GM12875 (cell line): ENCODE results near the gene VPS45.
"Not testable (repeated sequence)": the region's sequence is repeated elsewhere in the genome, so short reads cannot be mapped to it uniquely, and the experiment has no call there.

Source experiments
- H3K4me3 ChIP-seq: one replicate; pipeline ENCODE4 v1.5.1; 2011; ENCODE audit warnings: low read depth, low read length, control low read depth
- CTCF ChIP-seq: IDR thresholded peaks from 2 replicates; pipeline ENCODE4 v1.5.1; 2011; ENCODE audit warnings: low read depth, mild to moderate bottlenecking, control low read depth, inconsistent platforms, low read length, moderate library complexity, borderline replicate concordance; ENCODE audit not compliant: insufficient read depth

Gene VPS45

DNA sequence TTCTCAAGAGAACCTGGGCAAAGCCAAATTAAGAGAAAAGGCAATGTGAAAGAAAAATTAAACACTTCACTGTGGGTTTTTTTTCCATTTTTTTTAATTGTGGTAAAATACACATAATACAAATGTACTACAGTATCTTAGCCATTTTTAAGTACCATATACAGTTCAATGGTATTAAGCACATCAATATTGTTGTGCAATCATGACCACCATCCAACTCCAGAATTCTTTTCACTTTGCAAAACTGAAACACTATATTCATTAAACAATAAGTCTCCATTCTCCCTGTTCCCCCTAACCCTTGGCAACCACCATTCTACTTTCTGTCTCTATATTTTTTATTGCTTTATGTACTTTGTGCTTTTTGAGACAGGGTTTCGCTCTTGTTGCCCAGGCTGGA is 39.3 kb upstream of the VPS45 start:
- H3K4me3 ChIP-seq, result no peak overlapping the region
- TF ChIP-seq CTCF, result no peak

DNA sequence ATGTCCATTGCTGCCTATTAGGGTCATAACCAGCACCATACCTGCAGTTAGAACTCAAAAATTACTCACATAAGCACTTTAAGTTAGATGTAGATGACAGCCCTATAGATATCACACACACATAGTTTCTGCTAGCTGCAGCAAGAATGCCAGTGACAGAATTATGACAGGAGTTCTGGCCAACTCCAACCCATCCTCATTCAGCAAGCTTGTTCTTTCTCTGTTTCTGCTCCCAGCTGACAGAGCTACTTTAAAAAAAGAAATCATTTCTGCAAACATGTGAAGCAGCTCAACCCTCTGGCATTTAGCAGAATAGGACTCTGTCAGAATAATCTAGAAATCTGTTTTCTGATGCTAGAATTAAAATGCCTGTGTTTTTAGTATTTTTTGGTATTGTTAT is 33.2 kb upstream of the VPS45 start:
- no peak for TF ChIP-seq CTCF
- H3K4me3 ChIP-seq, result no peak overlapping the region

DNA sequence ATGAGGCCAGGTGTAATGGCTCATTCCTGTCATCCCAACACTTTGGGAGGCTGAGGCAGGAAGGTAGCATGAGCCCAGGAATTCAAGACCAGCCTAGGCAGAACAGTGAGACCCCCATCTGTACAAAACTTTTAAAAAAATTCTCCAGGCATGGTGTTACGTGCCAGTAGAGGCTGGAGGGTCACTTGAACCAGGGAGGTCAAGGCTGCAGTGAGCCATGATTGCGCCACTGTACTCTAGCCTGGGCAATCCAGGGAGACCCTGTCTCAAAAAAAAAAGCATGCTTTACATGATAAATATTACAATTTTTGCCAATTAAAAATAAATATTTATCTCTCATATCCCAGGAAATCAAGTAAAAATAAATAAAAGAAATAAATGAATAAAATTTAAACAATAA is 17.6 kb upstream of the VPS45 start:
- H3K4me3 ChIP-seq, result no peak overlapping the region
- no peak for TF ChIP-seq CTCF

DNA sequence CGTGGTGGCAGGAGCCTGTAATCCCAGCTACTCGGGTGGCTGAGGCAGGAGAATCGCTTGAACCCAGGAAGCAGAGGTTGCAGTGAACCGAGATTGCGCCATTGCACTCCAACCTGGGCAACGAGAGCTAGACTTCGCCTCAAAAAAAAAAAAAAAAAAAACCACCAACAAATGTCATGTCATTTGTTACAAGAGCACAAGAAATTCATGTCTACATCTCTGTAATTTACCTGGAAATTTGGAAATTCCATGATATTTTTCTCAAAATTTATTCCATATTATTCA is 16.5 kb upstream of the VPS45 start:
- no peak for TF ChIP-seq CTCF
- H3K4me3 ChIP-seq, result no peak overlapping the region

DNA sequence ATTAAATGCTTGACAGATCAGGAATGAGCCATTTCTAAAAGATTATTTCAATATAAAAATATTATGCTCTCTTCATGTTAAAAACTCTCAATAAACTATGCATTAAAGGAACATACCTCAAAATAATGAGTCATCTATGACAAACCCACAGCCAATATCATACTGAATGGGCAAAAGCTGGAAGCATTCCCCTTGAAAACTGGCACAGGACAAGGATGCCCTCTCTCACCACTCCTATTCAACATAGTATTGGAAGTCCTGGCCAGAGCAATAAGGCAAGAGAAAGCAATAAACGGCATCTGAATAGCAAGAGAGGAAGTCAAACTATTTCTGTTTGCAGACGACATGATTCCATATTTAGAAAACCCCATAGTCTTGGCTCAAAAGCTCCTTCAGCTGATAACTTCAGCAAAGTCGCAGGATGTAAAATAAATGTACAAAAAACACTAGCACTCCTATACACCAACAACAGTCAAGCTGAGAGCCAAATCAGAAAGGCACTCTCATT is 15.6 kb upstream of the VPS45 start:
- not testable (repeated sequence) for H3K4me3 ChIP-seq

DNA sequence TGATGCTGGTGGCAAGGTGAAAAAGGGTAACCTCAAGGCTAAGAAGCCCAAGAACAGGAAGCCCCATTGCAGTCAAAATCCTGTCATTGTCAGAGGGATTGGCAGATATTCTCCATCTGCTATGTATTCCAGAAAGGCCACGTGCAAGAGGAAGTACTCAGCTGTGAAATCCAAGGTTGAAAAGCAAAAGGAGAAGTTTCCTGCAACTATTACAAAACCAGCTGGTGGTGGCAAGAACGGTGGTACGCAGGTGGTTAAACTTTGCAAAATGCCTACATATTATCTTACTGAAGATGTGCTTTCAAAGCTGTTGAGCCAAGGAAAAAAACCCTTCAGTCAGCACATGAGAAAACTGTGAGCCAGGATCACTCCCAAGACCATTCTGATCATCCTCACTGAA is 13.7 kb upstream of the VPS45 start:
- no peak for TF ChIP-seq CTCF
- H3K4me3 ChIP-seq, result no peak overlapping the region

DNA sequence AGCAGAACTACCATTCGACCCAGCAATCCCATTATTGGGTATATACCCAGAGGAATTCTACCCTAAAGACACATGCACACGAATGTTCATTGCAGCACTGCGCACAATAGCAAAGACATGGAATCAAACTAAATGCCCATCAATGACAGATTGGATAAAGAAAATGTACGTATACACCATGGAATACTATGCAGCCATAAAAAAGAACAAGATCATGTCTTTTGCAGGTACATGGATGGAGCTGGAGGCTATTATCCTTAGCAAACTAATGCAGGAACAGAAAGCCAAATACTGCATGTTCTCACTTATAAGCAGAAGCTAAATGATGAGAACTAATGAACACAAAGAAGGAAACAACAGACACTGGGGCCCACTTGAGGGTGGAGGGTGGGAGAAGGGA is 12.1 kb upstream of the VPS45 start:
- not testable (repeated sequence) for H3K4me3 ChIP-seq

DNA sequence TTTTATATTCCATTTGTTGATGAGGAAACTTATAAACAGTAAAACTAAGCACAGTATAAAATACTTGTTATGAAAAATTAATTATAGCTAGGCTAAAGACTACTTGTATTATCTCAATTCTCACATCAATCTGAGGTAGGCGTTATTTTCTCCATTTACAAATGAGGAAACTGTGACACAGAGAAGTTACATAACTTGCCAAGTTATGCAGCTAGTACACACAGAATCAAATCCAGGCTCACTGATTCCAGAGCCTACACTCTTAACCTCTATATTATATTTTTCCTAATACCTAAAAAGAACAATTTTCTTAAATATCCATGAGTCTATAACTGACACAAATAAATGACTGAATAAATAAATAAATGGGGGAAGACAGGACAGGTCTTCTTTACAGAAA is 11.2 kb upstream of the VPS45 start:
- TF ChIP-seq CTCF, result no peak
- no peak overlapping the region for H3K4me3 ChIP-seq
